ENCODE measurements around the gene GLP1R. TPM values are rescaled to one million over a fixed set of nuclear protein-coding genes. Genes with fewer than 3 reads are reported as not detected.

The GLP1R gene
- not detected in 5 replicates for total RNA-seq (2022; extraction: Qiagen RNA extraction; ENCODE audit: low read depth)

GRCh38 chr6:39048481-39049399 is at the start of gene GLP1R:
Gene GLP1R (plus strand): TSS chr6:39048781. CDS start chr6:39048841, 60 bp downstream.

GRCh38 chr6:39114704-39115599 is 66.4 kb downstream of the GLP1R start, which contains the start of gene SAYSD1:
Gene SAYSD1 (minus strand): TSS chr6:39115186. CDS start chr6:39115089, 97 bp downstream.

Other genes with a start within 250 kb of the GLP1R start
- gene SAYSD1, start 66.4 kb downstream of the GLP1R start, total RNA-seq (2022; extraction: Qiagen RNA extraction; ENCODE audit: low read depth): 6.0 to 6.2 TPM (median 6.0 TPM) in 5 replicates
- 1.1 to 1.6 TPM (median 1.3 TPM) in 5 replicates for gene KCNK5, start 180.7 kb downstream of the GLP1R start, total RNA-seq (2022; extraction: Qiagen RNA extraction; ENCODE audit: low read depth)

All from A549 treated with GW870086 at 1 μM for 4 hours (cell line).